Measurements from ENCODE around the gene CST8. TPM values are rescaled to one million over a fixed set of nuclear protein-coding genes. Genes with fewer than 3 reads are reported as not detected.

CST8 gene
- total RNA-seq, 1 donor from 2014 or later, result not detected

GRCh38 chr20:23475395-23475794, 15.5 kb upstream of the CST8 start:
- DNase-seq (ENCODE audit: extremely low read depth, low read depth, low spot score), result no peak

- no peak for DNase-seq (ENCODE audit: extremely low read depth, low read depth, low spot score)
Observed at GRCh38 chr20:23476015-23476754, 14.7 kb upstream of the CST8 start.

DNA sequence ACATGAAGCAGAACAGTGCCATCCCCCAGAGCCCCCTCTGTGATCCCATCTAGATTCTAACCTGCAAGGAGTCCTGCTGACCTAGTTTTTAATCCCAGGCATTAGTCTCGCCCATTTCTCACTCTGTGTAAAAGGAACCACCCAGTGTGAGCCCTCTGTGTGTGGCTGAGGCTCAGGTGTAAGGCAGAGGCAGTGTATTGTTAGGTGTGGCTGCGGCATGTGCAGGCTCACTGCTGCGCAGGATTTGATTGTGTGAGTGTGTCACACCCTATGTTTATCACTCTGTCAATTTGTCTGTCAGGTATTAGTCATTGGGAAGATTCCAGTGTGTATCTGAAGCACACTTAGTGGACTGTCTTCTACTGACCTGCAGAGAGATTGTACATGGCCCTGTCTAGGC, 13.7 kb upstream of the CST8 start:
- DNase-seq (ENCODE audit: extremely low read depth, low read depth, low spot score), result no peak

DNA sequence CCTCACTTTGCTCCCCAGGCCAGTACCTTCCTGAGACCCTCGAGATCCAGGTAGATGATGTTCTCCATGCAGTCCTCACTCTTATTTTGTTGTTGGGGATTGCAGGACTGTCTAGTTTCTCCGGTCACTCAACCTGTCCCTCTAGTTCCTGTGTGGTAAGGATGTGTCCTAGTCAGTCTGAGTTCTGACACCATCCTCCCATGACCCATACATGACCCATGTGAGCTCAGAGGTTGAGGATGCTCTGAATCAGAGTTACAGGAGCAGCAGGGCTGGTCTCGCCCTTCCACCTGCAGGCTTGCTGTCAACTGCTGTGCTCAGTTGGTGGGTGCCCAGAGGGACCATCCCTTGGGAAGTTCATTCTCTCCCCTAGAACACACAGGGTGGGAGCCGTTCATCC, 11.9 kb upstream of the CST8 start:
- no peak for DNase-seq (ENCODE audit: extremely low read depth, low read depth, low spot score)

DNA sequence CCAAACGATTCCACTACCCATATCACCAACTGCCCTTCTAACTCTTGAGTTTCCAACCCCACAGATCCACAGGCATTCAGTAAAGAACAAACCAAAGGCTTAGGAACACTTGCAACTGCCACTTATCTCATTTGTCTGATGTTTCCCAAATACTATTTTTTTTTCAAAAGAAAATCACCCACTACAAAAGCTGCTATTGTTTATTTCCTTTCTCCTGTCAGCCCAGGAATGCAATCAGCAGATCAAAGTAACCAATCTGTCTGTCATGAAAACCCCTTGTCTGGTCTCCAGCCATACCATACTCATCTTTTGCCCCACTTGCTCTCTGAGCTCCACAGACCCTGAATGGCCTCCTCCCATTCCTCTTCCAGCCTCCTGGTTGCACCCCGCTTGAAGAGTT, 8.8 kb upstream of the CST8 start:
- DNase-seq (ENCODE audit: extremely low read depth, low read depth, low spot score), result no peak

GRCh38 chr20:23484081-23484480, 6.8 kb upstream of the CST8 start:
- no peak for DNase-seq (ENCODE audit: extremely low read depth, low read depth, low spot score)

DNA sequence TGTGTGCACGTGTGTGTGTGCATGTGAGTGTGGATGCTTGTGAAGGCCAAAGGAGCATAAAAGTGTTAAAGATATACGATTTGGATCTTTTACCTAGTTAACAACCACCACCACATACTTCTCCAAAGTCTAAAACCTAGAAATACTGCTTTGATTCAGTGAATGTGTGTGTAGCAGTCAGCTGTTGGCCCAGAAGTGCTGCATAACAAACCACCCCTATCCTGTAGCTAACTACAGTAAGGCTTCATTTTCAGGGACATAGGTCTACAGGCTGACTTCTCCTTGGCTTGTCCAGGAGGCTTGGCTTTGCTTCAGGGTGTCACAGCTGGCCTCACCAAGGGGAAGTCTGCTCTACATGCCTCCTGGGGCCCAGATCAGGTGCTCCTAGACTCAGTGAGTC, 2.4 kb upstream of the CST8 start:
- no peak for DNase-seq (ENCODE audit: extremely low read depth, low read depth, low spot score)

DNA sequence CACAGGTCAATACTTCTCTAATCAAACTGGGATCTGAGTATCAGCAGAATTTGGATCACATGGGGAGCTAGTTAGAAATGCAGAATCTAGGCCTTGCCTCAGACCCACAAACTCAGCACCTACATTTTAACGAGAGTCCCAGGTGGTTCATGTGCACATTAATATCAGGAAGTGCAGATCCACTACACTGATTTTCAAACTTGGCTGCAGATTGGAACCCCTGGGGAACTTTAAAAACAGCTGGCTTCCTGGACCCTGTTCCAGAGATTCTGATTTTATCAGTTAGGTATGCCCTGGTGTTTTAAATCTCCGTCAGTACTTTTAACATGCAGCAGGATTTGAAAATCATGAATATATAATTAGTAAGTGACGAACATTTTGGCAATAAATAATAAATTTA, 1.9 kb upstream of the CST8 start:
- DNase-seq (ENCODE audit: extremely low read depth, low read depth, low spot score), result no peak

DNA sequence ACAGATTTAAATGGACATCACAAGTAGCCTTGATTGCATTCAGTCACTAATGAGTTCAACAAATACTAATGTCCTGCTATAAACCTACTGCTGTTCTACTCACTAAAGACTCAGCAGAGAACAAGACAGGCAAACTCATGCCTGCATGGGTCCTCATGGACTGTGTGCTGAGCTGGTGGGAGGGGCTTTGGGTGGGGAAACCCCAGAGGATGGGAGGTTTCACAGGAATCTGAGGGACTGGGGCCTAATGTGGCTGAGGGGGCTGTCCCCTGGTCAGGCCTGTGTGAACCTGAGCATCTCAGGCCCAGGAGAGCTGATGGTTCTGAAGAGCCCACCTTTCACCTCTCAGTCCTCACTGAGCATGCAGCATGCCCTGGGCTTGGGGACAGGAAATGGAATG, 1.4 kb downstream of the CST8 start:
- DNase-seq (ENCODE audit: extremely low read depth, low read depth, low spot score), result no peak

- no peak for DNase-seq (ENCODE audit: extremely low read depth, low read depth, low spot score)
Observed at GRCh38 chr20:23493172-23493772, 2.4 kb downstream of the CST8 start.

DNA sequence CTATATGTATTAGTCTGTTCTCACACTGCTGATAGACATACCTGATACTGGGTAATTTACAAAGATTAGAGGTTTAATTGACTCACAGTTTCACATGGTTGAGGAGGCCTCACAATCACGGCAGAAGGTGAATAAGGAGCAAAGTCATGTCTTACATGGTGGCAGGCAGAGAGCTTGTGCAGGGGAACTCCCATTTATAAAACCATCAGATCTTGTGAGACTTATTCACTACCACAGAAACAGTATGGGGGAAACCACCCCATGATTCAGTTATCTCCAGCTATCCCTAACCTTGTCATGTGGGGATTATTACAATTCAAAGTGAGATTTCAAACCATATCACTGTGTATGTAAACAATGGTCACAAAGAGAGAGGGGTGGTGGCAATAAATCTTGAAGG, 6.6 kb downstream of the CST8 start:
- no peak for DNase-seq (ENCODE audit: extremely low read depth, low read depth, low spot score)

DNA sequence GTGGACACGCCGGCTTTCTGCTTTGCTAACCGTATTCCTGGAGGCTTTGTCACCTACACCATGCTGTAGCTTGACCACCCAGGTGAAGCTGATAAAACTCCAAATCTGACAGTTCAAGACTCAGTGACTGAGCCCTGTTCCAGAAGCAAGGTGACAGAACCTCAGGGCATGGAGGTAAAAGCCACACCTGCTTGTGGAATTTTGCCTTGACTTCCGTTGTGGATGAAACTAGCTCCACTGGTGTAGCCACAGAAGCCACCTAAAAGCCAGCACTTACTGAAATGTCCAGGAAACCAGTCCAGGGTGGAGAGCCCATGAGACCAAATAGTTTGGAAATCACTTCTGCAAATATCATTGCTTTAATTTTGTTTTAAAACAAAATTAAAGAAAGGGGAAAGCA, 11.0 kb downstream of the CST8 start:
- no peak for DNase-seq (ENCODE audit: extremely low read depth, low read depth, low spot score)

GRCh38 chr20:23503649-23504048, 12.7 kb downstream of the CST8 start:
- DNase-seq (ENCODE audit: extremely low read depth, low read depth, low spot score), result no peak

- DNase-seq (ENCODE audit: extremely low read depth, low read depth, low spot score), result no peak
Observed at GRCh38 chr20:23507346-23507745, 16.4 kb downstream of the CST8 start.

GRCh38 chr20:23508449-23509229, 17.7 kb downstream of the CST8 start:
- no peak for DNase-seq (ENCODE audit: extremely low read depth, low read depth, low spot score)

DNA sequence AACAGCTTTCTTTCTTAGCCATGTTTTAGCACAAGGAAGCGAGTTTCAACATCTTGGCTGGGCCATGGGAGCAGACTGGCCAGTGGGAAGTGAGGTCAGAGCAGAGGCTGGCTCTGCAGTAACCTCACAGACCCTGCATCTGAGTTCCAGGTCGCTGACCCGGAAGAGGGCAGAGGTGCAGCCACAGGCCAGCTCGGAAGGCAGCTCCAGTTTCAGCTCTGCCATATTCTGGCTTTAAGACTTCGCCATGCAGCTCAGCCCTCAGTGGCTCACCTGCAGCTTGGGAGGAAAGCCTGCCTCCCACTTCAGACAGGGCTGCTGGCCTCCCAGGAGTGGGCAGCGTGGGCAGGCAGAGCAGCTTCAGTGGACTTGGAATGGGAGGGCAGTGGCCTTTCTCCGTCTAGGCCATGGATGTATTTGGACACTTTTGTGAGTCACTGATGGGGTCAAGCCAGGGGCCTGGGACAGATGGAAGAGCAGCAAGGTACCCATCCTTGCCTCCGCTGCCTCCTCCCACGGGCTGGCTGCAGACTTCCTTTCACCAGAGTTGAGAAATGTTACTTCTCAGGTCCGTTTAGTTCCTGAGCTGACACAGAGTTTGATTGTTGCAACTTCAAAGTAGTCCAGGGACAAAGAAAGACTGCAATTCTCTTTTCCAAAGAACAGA, 18.5 kb downstream of the CST8 start:
- DNase-seq (ENCODE audit: extremely low read depth, low read depth, low spot score), result no peak

DNA sequence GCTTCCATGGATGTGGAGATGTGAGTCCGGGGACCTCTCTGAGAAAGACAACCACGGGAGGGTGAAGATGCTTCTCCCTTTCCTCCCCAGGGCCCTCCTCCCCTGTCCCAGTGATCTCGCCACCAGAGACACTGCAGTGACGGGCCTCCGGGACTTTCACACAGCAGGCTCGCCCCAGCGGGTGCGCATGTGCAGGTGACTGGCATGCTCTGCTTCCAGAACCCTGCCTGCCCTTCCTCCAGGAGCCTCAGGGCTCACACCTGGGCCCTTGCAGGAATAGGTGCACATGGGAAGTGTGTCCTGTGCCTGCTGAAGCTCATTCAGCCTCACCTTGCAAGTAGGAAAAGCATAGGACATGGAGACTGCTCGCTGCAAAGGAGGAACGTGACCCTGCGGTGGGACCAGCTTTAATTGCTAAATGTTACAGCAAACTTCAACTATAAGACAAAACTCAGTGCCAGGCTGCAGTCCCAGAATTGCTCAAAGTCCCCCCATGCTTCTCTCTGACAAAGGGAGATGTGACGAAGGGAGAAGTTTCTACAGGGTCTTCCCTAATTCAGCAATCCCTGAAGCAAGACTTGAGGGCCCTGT, 19.2 kb downstream of the CST8 start:
- no peak for DNase-seq (ENCODE audit: extremely low read depth, low read depth, low spot score)

DNA sequence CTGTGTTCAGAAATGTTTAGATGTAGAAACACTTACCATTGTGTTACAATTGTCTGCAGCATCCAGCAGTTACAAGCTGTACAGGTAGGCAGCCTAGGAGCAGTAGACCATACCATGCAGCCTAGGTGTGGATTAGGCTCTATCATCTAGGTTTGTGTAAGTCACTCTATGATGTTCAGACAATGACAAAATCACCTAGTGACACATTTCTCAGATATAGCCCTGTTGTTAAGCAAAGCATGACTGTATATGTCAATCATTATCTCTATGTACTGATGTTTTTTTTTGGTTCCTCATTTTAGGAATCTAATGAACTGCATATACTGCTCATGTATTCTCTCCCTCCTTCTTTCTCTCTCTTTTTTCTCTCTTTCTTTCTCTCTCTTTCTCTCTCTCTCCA, 22.2 kb downstream of the CST8 start:
- DNase-seq (ENCODE audit: extremely low read depth, low read depth, low spot score), result no peak

- DNase-seq (ENCODE audit: extremely low read depth, low read depth, low spot score), result no peak
Observed at GRCh38 chr20:23514848-23515247, 23.9 kb downstream of the CST8 start.

- DNase-seq (ENCODE audit: extremely low read depth, low read depth, low spot score), result no peak
Observed at GRCh38 chr20:23515250-23515939, 24.5 kb downstream of the CST8 start.
